Body of pancreas (tissue), 4 donors: ENCODE measurements around the gene GFY.

Experiments used
- CTCF ChIP-seq, 7 experiments: fragments of 450-650 bp in 4 of 7; fragments of 200-600 bp in 3 of 7; sonication (generic) in 3 of 7; IDR thresholded peaks; one replicate each; pipeline ENCODE4 v1.5.1; 2016 to 2019; ENCODE audit warnings: antibody characterized with exemption in 7 of 7
- POLR2A ChIP-seq, 3 donors: fragments of 450-650 bp; IDR thresholded peaks; one replicate each; pipeline ENCODE4 v1.6.1; 2016; ENCODE audit warnings: antibody characterized with exemption in 3 of 3, mild to moderate bottlenecking in 2 of 3

GRCh38 chr19:49431330-49431749, 6.2 kb downstream of the GFY start:
- no peak for TF ChIP-seq POLR2A (IDR thresholded peaks at IDR 0.05)
- TF ChIP-seq CTCF (IDR thresholded peaks at IDR 0.05), result no peak
